ENCODE measurements around the gene PIGT. TPM values are rescaled to one million over a fixed set of nuclear protein-coding genes. Genes with fewer than 3 reads are reported as not detected.

The PIGT gene
- polyA plus RNA-seq, 2 of the 4 experiments (the other 2 are of a cell fraction): 60.3 to 66.2 TPM

GRCh38 chr20:45387274-45387673, 28.7 kb upstream of the PIGT start:
- Histone ChIP-seq H3K9me3 (no peaks in the 10 kb centered on the region), H3K4me3 (no peak overlapping the region), H3K4me1 (peaks cover 3% of the 10 kb centered on the region; the same call in 1 of the 3 replicates), H3K4me2 (no peak overlapping the region), H3K27ac (no peak overlapping the region)
- FAIRE-seq (no peak), ATAC-seq (no peak), DNase-seq (ENCODE audit: low read depth in 1 of 2, low spot score in 1 of 2) (no peak)
- POLR2A ChIA-PET: no interaction called here
- WGBS (ENCODE audit: missing lambda C conversion rate): 33% methylated on average over 1 of the region's 1 CpG
- CTCF ChIA-PET: interaction anchor here (0.5 to 4.1 kb wide), 11 partner anchors 13 to 600 kb away, joined by 3 to 20 read pairs (median 4); no protein-coding TSS in a partner anchor
- TF ChIP-seq HOXB13 (CRISPR knock-in tag; IDR thresholded peaks at IDR 0.05; ENCODE audit: low read depth) (no peak), EHMT2 (IDR thresholded peaks at IDR 0.05; ENCODE audit: low read depth) (no peak), ELK1 (IDR thresholded peaks at IDR 0.05; ENCODE audit: low read depth, low read length) (no peak), CEBPB (IDR thresholded peaks at IDR 0.05) (no peak), RARB (CRISPR knock-in tag; IDR thresholded peaks at IDR 0.05) (no peak), ESRRA (IDR thresholded peaks at IDR 0.05; ENCODE audit: borderline replicate concordance, low read length) (no peak), CHD2 (IDR thresholded peaks at IDR 0.05; ENCODE audit: low read length, partially characterized antibody) (no peak), ZC3H11A (IDR thresholded peaks at IDR 0.05) (no peak), MAZ (IDR thresholded peaks at IDR 0.05; ENCODE audit: borderline replicate concordance, low read depth, low read length) (no peak), EHF (CRISPR knock-in tag; IDR thresholded peaks at IDR 0.05) (no peak), JUNB (IDR thresholded peaks at IDR 0.05) (no peak), ZSCAN20 (CRISPR knock-in tag; IDR thresholded peaks at IDR 0.05) (no peak), ZFP36 (IDR thresholded peaks at IDR 0.05; ENCODE audit: borderline replicate concordance, partially characterized antibody) (no peak), FOSB (CRISPR knock-in tag; IDR thresholded peaks at IDR 0.05) (no peak)

GRCh38 chr20:45390931-45391330, 25.0 kb upstream of the PIGT start:
- Histone ChIP-seq H3K27ac (no peak overlapping the region), H3K4me2 (no peak overlapping the region), H3K4me3 (no peak overlapping the region), H3K9me3 (no peaks in the 10 kb centered on the region), H3K4me1 (no peaks in the 10 kb centered on the region)
- ATAC-seq (no peak), FAIRE-seq (no peak), DNase-seq (ENCODE audit: low read depth in 1 of 2, low spot score in 1 of 2) (no peak)
- WGBS (ENCODE audit: missing lambda C conversion rate): 68% methylated on average over 2 of the region's 2 CpGs
- no peak for TF ChIP-seq USF2 (IDR thresholded peaks at IDR 0.05)
- TF ChIP-seq POLR2A (IDR thresholded peaks at IDR 0.05; ENCODE audit: low read length): no peak
- no peak for TF ChIP-seq RCOR1 (IDR thresholded peaks at IDR 0.05; ENCODE audit: low read depth, low read length)
- TF ChIP-seq CHD2 (IDR thresholded peaks at IDR 0.05; ENCODE audit: low read length, partially characterized antibody): no peak
- no peak for TF ChIP-seq GATA3 (IDR thresholded peaks at IDR 0.05; ENCODE audit: borderline replicate concordance)
- no peak for TF ChIP-seq RAD21 (conservative IDR thresholded peaks at IDR 0.05 in 1 of 2, IDR thresholded peaks at IDR 0.05 in 1 of 2)
- no peak for TF ChIP-seq KDM1A (IDR thresholded peaks at IDR 0.05; ENCODE audit: low read depth)
- TF ChIP-seq ESRRA (IDR thresholded peaks at IDR 0.05; ENCODE audit: borderline replicate concordance, low read length): no peak
- no peak for TF ChIP-seq ZSCAN20 (CRISPR knock-in tag; IDR thresholded peaks at IDR 0.05)
- ChIA-PET CTCF (interaction anchor here (3.1 to 4.4 kb wide), 3 partner anchors 16 to 46 kb away, joined by 13 to 32 read pairs (median 25); partner anchors contain the start of gene SYS1), POLR2A (no interaction called here)

GRCh38 chr20:45391559-45391958, 24.4 kb upstream of the PIGT start:
- ATAC-seq (no peak), FAIRE-seq (no peak), DNase-seq (ENCODE audit: low read depth in 1 of 2, low spot score in 1 of 2) (no peak)
- POLR2A ChIA-PET: no interaction called here
- Histone ChIP-seq H3K4me1 (no peaks in the 10 kb centered on the region), H3K4me3 (no peak overlapping the region), H3K4me2 (no peak overlapping the region), H3K9me3 (no peaks in the 10 kb centered on the region), H3K27ac (no peak overlapping the region)
- TF ChIP-seq RFX5 (IDR thresholded peaks at IDR 0.05) (no peak), JUNB (IDR thresholded peaks at IDR 0.05) (no peak), POLR2AphosphoS2 (conservative IDR thresholded peaks at IDR 0.05; ENCODE audit: low read length) (no peak), ZC3H11A (IDR thresholded peaks at IDR 0.05) (no peak), MAX (IDR thresholded peaks at IDR 0.05) (no peak), HES2 (IDR thresholded peaks at IDR 0.05) (no peak), EHMT2 (IDR thresholded peaks at IDR 0.05; ENCODE audit: low read depth) (no peak), JUN (IDR thresholded peaks at IDR 0.05) (no peak), CEBPB (IDR thresholded peaks at IDR 0.05) (no peak), E2F6 (IDR thresholded peaks at IDR 0.05; ENCODE audit: borderline replicate concordance, low read depth) (no peak), ZNF302 (CRISPR knock-in tag; IDR thresholded peaks at IDR 0.05) (no peak), EP300 (IDR thresholded peaks at IDR 0.05) (no peak), FOSB (CRISPR knock-in tag; IDR thresholded peaks at IDR 0.05) (no peak), CHD4 (IDR thresholded peaks at IDR 0.05; ENCODE audit: borderline replicate concordance) (no peak), GATA3 (IDR thresholded peaks at IDR 0.05; ENCODE audit: borderline replicate concordance) (no peak), MYC (IDR thresholded peaks at IDR 0.05; ENCODE audit: borderline replicate concordance, low read length) (no peak)
- CTCF ChIA-PET: interaction anchor here (3.1 to 4.4 kb wide), 3 partner anchors 17 to 45 kb away, joined by 13 to 32 read pairs (median 25); partner anchors contain the start of gene SYS1
- WGBS (ENCODE audit: missing lambda C conversion rate): 5% methylated on average over 2 of the region's 2 CpGs

All from A549 (cell line).